Bronchial epithelial cell (primary cell): ENCODE data around the gene CEP44. TPM values are rescaled to one million over a fixed set of nuclear protein-coding genes. Genes with fewer than 3 reads are reported as not detected.
A peak's percentile ranks its signal among the peaks of the same experiment; 100 is the strongest.

Source experiments
- DNase-seq: peaks from one replicate; pipeline ENCODE4 v3.0.0-alpha.2; 2010; ENCODE audit warnings: low read depth
- FAIRE-seq: peaks from 2 replicates; lab custom pipeline; 2011; peaks lifted over from hg19 to GRCh38; lab: Jason Lieb, UNC
- H3K27me3 ChIP-seq: 2 replicates; pipeline ENCODE4 v1.5.1; 2011; ENCODE audit warnings: low read length; ENCODE audit not compliant: control insufficient read depth, insufficient read depth
- H3K36me3 ChIP-seq: 2 replicates; pipeline ENCODE4 v1.5.1; 2011; ENCODE audit warnings: low read length; ENCODE audit not compliant: control insufficient read depth, insufficient read depth
- H3K4me3 ChIP-seq: 2 replicates; pipeline ENCODE4 v1.5.1; 2011; ENCODE audit warnings: mild to moderate bottlenecking, low read depth, low read length, control low read depth
- total RNA-seq: library from RNA; depleted of rRNA; stranded (reverse); fragments of >200 nt; gene quantifications from 2 replicates; pipeline ENCODE4 v1.2.1, GENCODE V29; 2014
- TF ChIP-seq, protein P1 (sequence below): IDR thresholded peaks from 2 replicates; pipeline ENCODE4 v1.5.1; 2011; ENCODE audit warnings: mild to moderate bottlenecking, moderate library complexity, low read length, control low read depth, inconsistent platforms; ENCODE audit not compliant: insufficient read depth, severe bottlenecking

CEP44 gene
- total RNA-seq, 1 donor from 2014 or later, result 16.8 TPM

- Histone ChIP-seq H3K36me3 (no peaks in the 10 kb centered on the region), H3K4me3 (no peak overlapping the region), H3K27me3 (no peaks in the 10 kb centered on the region)
- TF ChIP-seq, protein P1, sequence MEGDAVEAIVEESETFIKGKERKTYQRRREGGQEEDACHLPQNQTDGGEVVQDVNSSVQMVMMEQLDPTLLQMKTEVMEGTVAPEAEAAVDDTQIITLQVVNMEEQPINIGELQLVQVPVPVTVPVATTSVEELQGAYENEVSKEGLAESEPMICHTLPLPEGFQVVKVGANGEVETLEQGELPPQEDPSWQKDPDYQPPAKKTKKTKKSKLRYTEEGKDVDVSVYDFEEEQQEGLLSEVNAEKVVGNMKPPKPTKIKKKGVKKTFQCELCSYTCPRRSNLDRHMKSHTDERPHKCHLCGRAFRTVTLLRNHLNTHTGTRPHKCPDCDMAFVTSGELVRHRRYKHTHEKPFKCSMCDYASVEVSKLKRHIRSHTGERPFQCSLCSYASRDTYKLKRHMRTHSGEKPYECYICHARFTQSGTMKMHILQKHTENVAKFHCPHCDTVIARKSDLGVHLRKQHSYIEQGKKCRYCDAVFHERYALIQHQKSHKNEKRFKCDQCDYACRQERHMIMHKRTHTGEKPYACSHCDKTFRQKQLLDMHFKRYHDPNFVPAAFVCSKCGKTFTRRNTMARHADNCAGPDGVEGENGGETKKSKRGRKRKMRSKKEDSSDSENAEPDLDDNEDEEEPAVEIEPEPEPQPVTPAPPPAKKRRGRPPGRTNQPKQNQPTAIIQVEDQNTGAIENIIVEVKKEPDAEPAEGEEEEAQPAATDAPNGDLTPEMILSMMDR, result no peak
- FAIRE-seq (no peak), DNase-seq (no peak)
Measured at GRCh38 chr4:174279433-174280155, 4.1 kb upstream of the CEP44 start.

GRCh38 chr4:174281182-174281737, 2.5 kb upstream of the CEP44 start:
- DNase-seq (no peak), FAIRE-seq (no peak)

GRCh38 chr4:174281901-174282300, 1.8 kb upstream of the CEP44 start:
- no peaks in the 10 kb centered on the region for H3K27me3 ChIP-seq
- no peaks in the 10 kb centered on the region for H3K36me3 ChIP-seq
- TF ChIP-seq, protein P1, result no peak
- FAIRE-seq (no peak), DNase-seq (no peak)
- H3K4me3 ChIP-seq, result no peak overlapping the region

More at GRCh38 chr4:174281182-174281737, 2.5 kb upstream of the CEP44 start:
- Histone ChIP-seq H3K4me3 (no peak overlapping the region), H3K36me3 (no peaks in the 10 kb centered on the region), H3K27me3 (no peaks in the 10 kb centered on the region)
- TF ChIP-seq, protein P1, result no peak

GRCh38 chr4:174282836-174283506, 740 bp upstream of the CEP44 start:
- H3K27me3 ChIP-seq, result no peaks in the 10 kb centered on the region
- TF ChIP-seq, protein P1, result no peak
- FAIRE-seq, result no peak
- DNase-seq, result peak; percentile 96
- peaks cover 2% of the 10 kb centered on the region for H3K36me3 ChIP-seq
- peak overlapping the region; percentile 77 for H3K4me3 ChIP-seq

- TF ChIP-seq, protein P1, result no peak
- Histone ChIP-seq H3K36me3 (peaks cover 2% of the 10 kb centered on the region), H3K27me3 (no peaks in the 10 kb centered on the region), H3K4me3 (peak overlapping the region; percentile 77)
- DNase-seq (no peak), FAIRE-seq (no peak)
Measured at GRCh38 chr4:174284487-174284886, 776 bp downstream of the CEP44 start.
